ENCODE measurements around the gene PTPRH.

- TF ChIP-seq, protein P1, sequence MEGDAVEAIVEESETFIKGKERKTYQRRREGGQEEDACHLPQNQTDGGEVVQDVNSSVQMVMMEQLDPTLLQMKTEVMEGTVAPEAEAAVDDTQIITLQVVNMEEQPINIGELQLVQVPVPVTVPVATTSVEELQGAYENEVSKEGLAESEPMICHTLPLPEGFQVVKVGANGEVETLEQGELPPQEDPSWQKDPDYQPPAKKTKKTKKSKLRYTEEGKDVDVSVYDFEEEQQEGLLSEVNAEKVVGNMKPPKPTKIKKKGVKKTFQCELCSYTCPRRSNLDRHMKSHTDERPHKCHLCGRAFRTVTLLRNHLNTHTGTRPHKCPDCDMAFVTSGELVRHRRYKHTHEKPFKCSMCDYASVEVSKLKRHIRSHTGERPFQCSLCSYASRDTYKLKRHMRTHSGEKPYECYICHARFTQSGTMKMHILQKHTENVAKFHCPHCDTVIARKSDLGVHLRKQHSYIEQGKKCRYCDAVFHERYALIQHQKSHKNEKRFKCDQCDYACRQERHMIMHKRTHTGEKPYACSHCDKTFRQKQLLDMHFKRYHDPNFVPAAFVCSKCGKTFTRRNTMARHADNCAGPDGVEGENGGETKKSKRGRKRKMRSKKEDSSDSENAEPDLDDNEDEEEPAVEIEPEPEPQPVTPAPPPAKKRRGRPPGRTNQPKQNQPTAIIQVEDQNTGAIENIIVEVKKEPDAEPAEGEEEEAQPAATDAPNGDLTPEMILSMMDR (IDR thresholded peaks at IDR 0.05) = no peak
- TF ChIP-seq NFIC (IDR thresholded peaks at IDR 0.05; ENCODE audit: borderline replicate concordance) = no peak
- TF ChIP-seq EZH2phosphoT487 (IDR thresholded peaks at IDR 0.05; ENCODE audit: borderline replicate concordance, low read depth) = no peak
- no peak for TF ChIP-seq REST (IDR thresholded peaks at IDR 0.05; ENCODE audit: low read depth, low read length)
- TF ChIP-seq CHD2 (IDR thresholded peaks at IDR 0.05; ENCODE audit: low read length, partially characterized antibody) = no peak
- TF ChIP-seq PBX3 (IDR thresholded peaks at IDR 0.05) = no peak
- TF ChIP-seq EP300 (IDR thresholded peaks at IDR 0.05; ENCODE audit: borderline replicate concordance in 1 of 2, low read depth in 1 of 2, low read length in 1 of 2) = no peak
- TF ChIP-seq RCOR1 (IDR thresholded peaks at IDR 0.05; ENCODE audit: low read length) = no peak
Measured at GRCh38 chr19:55225415-55225958, 16.2 kb upstream of the PTPRH start.

Measured in SK-N-SH (cell line).